Testis (tissue), 3 donors: ENCODE measurements around the gene RARG. TPM values are rescaled to one million over a fixed set of nuclear protein-coding genes. Genes with fewer than 3 reads are reported as not detected.

Experiments
- DNase-seq: peaks from one replicate; pipeline ENCODE4 v3.0.0-alpha.2; 2019
- H3K27ac ChIP-seq, 2 donors: fragments of 200-600 bp; sonication (generic); one replicate each; pipeline ENCODE4 v1.5.1; 2019
- H3K27me3 ChIP-seq: fragments of 200-600 bp; sonication (generic); one replicate; pipeline ENCODE4 v1.5.1; 2019
- H3K36me3 ChIP-seq: fragments of 200-600 bp; sonication (generic); one replicate; pipeline ENCODE4 v1.5.1; 2017; ENCODE audit warnings: low read depth; ENCODE audit errors: missing control alignments
- H3K4me1 ChIP-seq: fragments of 200-600 bp; sonication (generic); one replicate; pipeline ENCODE4 v1.5.1; 2019
- H3K4me3 ChIP-seq, 2 donors: fragments of 200-600 bp; sonication (generic); one replicate each; pipeline ENCODE4 v1.5.1; 2017 to 2019
- H3K9me3 ChIP-seq: fragments of 200-600 bp; sonication (generic); one replicate; pipeline ENCODE4 v1.5.1; 2017
- POLR2A ChIP-seq: fragments of 450-650 bp; IDR thresholded peaks from one replicate; pipeline ENCODE4 v1.6.1; 2017; ENCODE audit warnings: antibody characterized with exemption, mild to moderate bottlenecking, moderate library complexity
- WGBS, 2 donors: methylation state at CpG; one replicate each; pipeline ENCODE4 v1.1.5; 2018; 5-methylcytosine and 5-hydroxymethylcytosine counted together
- intact Hi-C: fragments of 100-400 bp; cut with DNase I; formaldehyde crosslinking; loops from one replicate; pipeline ENCODE4 v1.15.1; 2023; ENCODE audit warnings: low total_unique reads
- polyA plus RNA-seq: library from polyadenylated mRNA; stranded (reverse); fragments of 350-450 nt; fragmentation: Illumina TruSeq; extraction: RNeasy Lipid Tissue Mini Kit (QIAGEN cat#74804); gene quantifications from one replicate; pipeline ENCODE4 v1.2.3, GENCODE V29; 2014; ENCODE audit warnings: low read depth, low replicate concordance; ENCODE audit not compliant: insufficient read depth
- total RNA-seq, 2 donors: library from RNA; depleted of rRNA; stranded (reverse); fragments of >200 nt; gene quantifications; one replicate each; pipeline ENCODE4 v1.2.3, GENCODE V29; 2016
- TF ChIP-seq, protein P1 (sequence below), 3 experiments: fragments of 450-650 bp in 2 of 3; fragments of 200-600 bp in 1 of 3; sonication (generic) in 1 of 3; IDR thresholded peaks; one replicate each; pipeline ENCODE4 v1.5.1; 2016 to 2019; ENCODE audit warnings: antibody characterized with exemption in 3 of 3, mild to moderate bottlenecking in 2 of 3, moderate library complexity in 1 of 3

RARG gene
- total and polyA plus RNA-seq, 3 donors from 2014 or later, result 12.1 to 13.6 (median 12.5) TPM

DNA sequence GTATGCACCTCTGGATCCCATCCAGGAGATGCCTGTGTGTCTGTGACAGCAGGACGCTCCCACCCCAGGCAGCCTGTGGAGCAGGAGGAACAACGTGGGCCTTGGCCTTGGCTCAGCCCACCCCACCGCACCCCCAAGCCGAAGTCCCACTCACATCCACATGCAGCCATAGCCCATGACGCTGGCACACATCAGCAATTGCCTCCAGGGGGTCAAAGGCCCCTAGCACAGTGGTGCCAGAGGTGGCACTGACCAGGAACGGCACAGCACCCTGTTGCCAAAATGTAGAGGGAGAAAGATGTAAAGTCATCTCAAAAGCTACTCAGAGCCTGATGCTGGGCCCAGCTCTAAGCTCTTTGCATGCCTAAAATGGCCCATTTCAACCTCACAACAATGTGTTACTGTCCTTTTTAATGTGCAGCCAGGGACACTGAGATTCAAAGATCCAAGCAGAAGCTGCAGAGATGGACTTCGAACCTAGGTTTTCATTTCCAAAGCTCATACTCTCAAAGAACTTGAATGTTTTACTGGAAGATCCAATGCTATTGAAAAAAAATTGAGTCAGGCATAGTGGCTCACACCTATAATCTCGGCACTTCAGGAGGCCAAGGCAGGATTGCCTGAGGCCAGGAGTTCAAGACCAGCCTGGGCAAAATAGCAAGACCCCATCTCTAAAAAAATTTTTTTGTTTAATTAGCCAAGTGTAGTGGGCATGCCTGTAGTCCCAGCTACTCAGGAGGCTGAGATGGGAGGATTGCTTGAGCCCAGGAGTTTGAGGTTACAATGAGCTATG lies 70.7 kb downstream of the RARG start:
- DNase-seq, result no peak
- Histone ChIP-seq H3K4me1 (no peaks in the 10 kb centered on the region), H3K27ac (no peak overlapping the region), H3K36me3 (no peaks in the 10 kb centered on the region), H3K27me3 (no peaks in the 10 kb centered on the region), H3K9me3 (no peaks in the 10 kb centered on the region), H3K4me3 (no peak overlapping the region)
- intact Hi-C loops, result no loop called here
- 67 to 87% methylated on average over 4 to 8 of the region's 8 CpGs for WGBS, 2 donors
- TF ChIP-seq, protein P1, sequence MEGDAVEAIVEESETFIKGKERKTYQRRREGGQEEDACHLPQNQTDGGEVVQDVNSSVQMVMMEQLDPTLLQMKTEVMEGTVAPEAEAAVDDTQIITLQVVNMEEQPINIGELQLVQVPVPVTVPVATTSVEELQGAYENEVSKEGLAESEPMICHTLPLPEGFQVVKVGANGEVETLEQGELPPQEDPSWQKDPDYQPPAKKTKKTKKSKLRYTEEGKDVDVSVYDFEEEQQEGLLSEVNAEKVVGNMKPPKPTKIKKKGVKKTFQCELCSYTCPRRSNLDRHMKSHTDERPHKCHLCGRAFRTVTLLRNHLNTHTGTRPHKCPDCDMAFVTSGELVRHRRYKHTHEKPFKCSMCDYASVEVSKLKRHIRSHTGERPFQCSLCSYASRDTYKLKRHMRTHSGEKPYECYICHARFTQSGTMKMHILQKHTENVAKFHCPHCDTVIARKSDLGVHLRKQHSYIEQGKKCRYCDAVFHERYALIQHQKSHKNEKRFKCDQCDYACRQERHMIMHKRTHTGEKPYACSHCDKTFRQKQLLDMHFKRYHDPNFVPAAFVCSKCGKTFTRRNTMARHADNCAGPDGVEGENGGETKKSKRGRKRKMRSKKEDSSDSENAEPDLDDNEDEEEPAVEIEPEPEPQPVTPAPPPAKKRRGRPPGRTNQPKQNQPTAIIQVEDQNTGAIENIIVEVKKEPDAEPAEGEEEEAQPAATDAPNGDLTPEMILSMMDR (IDR thresholded peaks at IDR 0.05), result no peak
- TF ChIP-seq POLR2A, result no peak

DNA sequence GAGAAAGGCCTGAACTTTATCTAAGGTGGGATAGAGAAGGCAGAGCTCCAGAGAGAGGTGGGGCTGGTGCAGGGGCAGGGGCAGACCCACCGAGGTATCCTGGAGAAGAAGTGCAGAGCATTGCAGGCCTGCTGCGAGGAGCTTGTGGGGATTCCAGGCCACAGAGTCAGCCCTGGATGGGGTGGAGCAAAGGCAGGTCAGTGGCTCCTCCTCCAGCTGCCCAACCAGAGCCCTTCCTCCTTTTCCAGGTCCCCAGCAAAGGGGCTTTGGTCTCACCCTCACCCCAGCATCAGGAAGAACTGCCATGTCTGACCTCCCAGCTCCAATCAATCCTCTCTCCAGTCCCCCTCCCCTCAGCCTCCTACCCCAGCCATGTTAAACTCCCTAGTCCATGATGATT lies 71.3 kb downstream of the RARG start:
- TF ChIP-seq, protein P1 (IDR thresholded peaks at IDR 0.05), result no peak
- TF ChIP-seq POLR2A, result no peak
- Histone ChIP-seq H3K9me3 (no peaks in the 10 kb centered on the region), H3K27me3 (no peaks in the 10 kb centered on the region), H3K4me1 (no peaks in the 10 kb centered on the region), H3K36me3 (no peaks in the 10 kb centered on the region), H3K27ac (no peak overlapping the region), H3K4me3 (no peak overlapping the region)
- intact Hi-C loops, result no loop called here
- 82 to 83% methylated on average over 2 of the region's 2 CpGs for WGBS, 2 donors
- DNase-seq, result no peak

Other genes with a start within 250 kb of the RARG start
- gene EIF4B, start 225.8 kb downstream of the RARG start, total RNA-seq, result 100 to 1,000 TPM; 219 to 305 TPM
- 249 TPM for gene EIF4B, start 225.8 kb downstream of the RARG start, polyA plus RNA-seq
- gene TNS2, start 182.1 kb downstream of the RARG start, total RNA-seq, result 100 to 1,000 TPM; 108 to 138 TPM
- 47.0 TPM for gene TNS2, start 182.1 kb downstream of the RARG start, polyA plus RNA-seq
- 10 to 100 TPM; 27.7 to 29.5 TPM for gene SPRYD3, start 152.8 kb downstream of the RARG start, total RNA-seq
- 29.5 TPM for gene SPRYD3, start 152.8 kb downstream of the RARG start, polyA plus RNA-seq
- gene IGFBP6, start 134.5 kb downstream of the RARG start, total RNA-seq, result 100 to 1,000 TPM; 121 to 261 TPM
- 185 TPM for gene IGFBP6, start 134.5 kb downstream of the RARG start, polyA plus RNA-seq
- under 1 TPM in 1 of 2 donors, not detected in 1; 0.19 TPM for gene SOAT2, start 128.7 kb downstream of the RARG start, total RNA-seq
- gene SOAT2, start 128.7 kb downstream of the RARG start, polyA plus RNA-seq, result 0.25 TPM
- gene ZNF740, start 51.5 kb downstream of the RARG start, total RNA-seq, result 10 to 100 TPM; 19.8 to 27.2 TPM
- gene ZNF740, start 51.5 kb downstream of the RARG start, polyA plus RNA-seq, result 15.6 TPM
- 10 to 100 TPM; 73.9 to 93.7 TPM for gene CSAD, start 51.3 kb downstream of the RARG start, total RNA-seq
- 34.9 TPM for gene CSAD, start 51.3 kb downstream of the RARG start, polyA plus RNA-seq
- 1 to 10 TPM in 1 of 2 donors, under 1 TPM in 1; 0.24 to 1.2 TPM for gene ITGB7, start 25.0 kb downstream of the RARG start, total RNA-seq
- gene ITGB7, start 25.0 kb downstream of the RARG start, polyA plus RNA-seq, result 3.7 TPM
- gene ESPL1, start 36.1 kb upstream of the RARG start, total RNA-seq, result 10 to 100 TPM; 16.5 to 24.5 TPM
- 30.5 TPM for gene ESPL1, start 36.1 kb upstream of the RARG start, polyA plus RNA-seq
- gene PFDN5, start 63.3 kb upstream of the RARG start, total RNA-seq, result 100 to 1,000 TPM; 430 to 494 TPM
- 797 TPM for gene PFDN5, start 63.3 kb upstream of the RARG start, polyA plus RNA-seq
- gene MYG1, start 67.5 kb upstream of the RARG start, total RNA-seq, result 100 to 1,000 TPM; 106 to 117 TPM
- 287 TPM for gene MYG1, start 67.5 kb upstream of the RARG start, polyA plus RNA-seq
- 100 to 1,000 TPM in 1 of 2 donors, 10 to 100 TPM in 1; 98.0 to 110 TPM for gene AAAS, start 89.4 kb upstream of the RARG start, total RNA-seq
- gene AAAS, start 89.4 kb upstream of the RARG start, polyA plus RNA-seq, result 79.3 TPM
- 1 to 10 TPM in 1 of 2 donors, under 1 TPM in 1; 0.56 to 1.2 TPM for gene SP7, start 104.1 kb upstream of the RARG start, total RNA-seq
- gene SP7, start 104.1 kb upstream of the RARG start, polyA plus RNA-seq, result 2.3 TPM
- gene SP1, start 148.0 kb upstream of the RARG start, total RNA-seq, result 10 to 100 TPM; 75.4 to 86.0 TPM
- 58.6 TPM for gene SP1, start 148.0 kb upstream of the RARG start, polyA plus RNA-seq
- gene AMHR2, start 191.6 kb upstream of the RARG start, total RNA-seq, result 10 to 100 TPM; 39.0 to 42.1 TPM
- gene AMHR2, start 191.6 kb upstream of the RARG start, polyA plus RNA-seq, result 33.9 TPM
- 10 to 100 TPM; 43.4 to 48.5 TPM for gene PRR13, start 209.5 kb upstream of the RARG start, total RNA-seq
- 120 TPM for gene PRR13, start 209.5 kb upstream of the RARG start, polyA plus RNA-seq
- gene PCBP2, start 219.9 kb upstream of the RARG start, total RNA-seq, result 100 to 1,000 TPM; 553 to 632 TPM
- gene PCBP2, start 219.9 kb upstream of the RARG start, polyA plus RNA-seq, result 1,065 TPM